BJ (cell line): ENCODE data around the gene PLEKHO2. TPM values are rescaled to one million over a fixed set of nuclear protein-coding genes. Genes with fewer than 3 reads are reported as not detected.

Experiments
- CTCF ChIA-PET: fragments of 350-600 bp; formaldehyde crosslinking; extraction: SDS; loops from one replicate; lab custom pipeline; 2021; ENCODE audit warnings: antibody characterized with exemption, inconsistent platforms; lab: Yijun Ruan, JAX
- POLR2A ChIA-PET: fragments of 300-600 bp; sonication (Branson Sonifier 250); formaldehyde crosslinking; extraction: SDS; loops from one replicate; lab custom pipeline; 2021; ENCODE audit warnings: antibody characterized with exemption; lab: Charles Lee
- DNase-seq: peaks from one replicate; pipeline ENCODE4 v3.0.0-alpha.2; 2011; ENCODE audit warnings: low read depth
- H3K27me3 ChIP-seq: 2 replicates; pipeline ENCODE4 v1.6.0; 2011; ENCODE audit warnings: low read length; ENCODE audit not compliant: control insufficient read depth, insufficient read depth
- H3K36me3 ChIP-seq: 2 replicates; pipeline ENCODE4 v1.5.1; 2011; ENCODE audit warnings: low read length; ENCODE audit not compliant: control insufficient read depth, insufficient read depth
- H3K4me3 ChIP-seq: 2 replicates; pipeline ENCODE4 v1.5.1; 2011; ENCODE audit warnings: low read depth, mild to moderate bottlenecking, control low read depth, low read length
- polyA plus RNA-seq: library from polyadenylated mRNA; depleted of rRNA; stranded (reverse); fragments of >200 nt; gene quantifications from 2 replicates; pipeline ENCODE4 v1.2.3, GENCODE V29; 2011; rRNA removed
- TF ChIP-seq, protein P1 (sequence below): IDR thresholded peaks from 2 replicates; pipeline ENCODE4 v1.5.1; 2011; ENCODE audit warnings: low read depth, mild to moderate bottlenecking, control low read depth, inconsistent platforms, low read length, moderate library complexity; ENCODE audit not compliant: insufficient read depth

Gene PLEKHO2
- polyA plus RNA-seq, 1 experiment = 33.6 TPM

DNA sequence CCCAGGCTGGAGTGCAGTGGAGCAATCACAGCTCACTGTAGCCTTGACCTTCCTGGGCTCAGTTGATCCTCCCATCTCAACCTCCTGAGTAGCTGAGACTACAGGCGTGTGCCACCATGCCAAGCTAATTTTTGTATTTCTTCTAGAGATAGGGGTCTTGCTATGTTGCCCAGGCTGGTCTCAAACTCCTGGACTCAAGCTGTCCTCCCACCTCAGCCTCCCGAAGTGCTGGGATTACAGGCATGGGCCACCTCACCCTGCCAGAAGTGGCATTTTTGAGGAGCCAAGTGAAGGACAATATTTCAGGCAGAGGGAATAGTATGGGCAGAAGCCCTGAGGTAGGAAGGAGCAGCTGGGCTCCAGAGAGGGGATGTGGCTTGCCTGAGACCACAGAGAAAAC lies 74.7 kb downstream of the PLEKHO2 start:
- Histone ChIP-seq H3K4me3 (no peak overlapping the region), H3K27me3 (no peaks in the 10 kb centered on the region), H3K36me3 (no peaks in the 10 kb centered on the region; the same call in 1 of the 2 replicates)
- ChIA-PET CTCF (interaction anchor here (0.5 to 1.9 kb wide), 2 partner anchors 11 to 68 kb away, joined by 5 to 9 read pairs; no protein-coding TSS in a partner anchor), POLR2A (no interaction called here)
- TF ChIP-seq, protein P1, sequence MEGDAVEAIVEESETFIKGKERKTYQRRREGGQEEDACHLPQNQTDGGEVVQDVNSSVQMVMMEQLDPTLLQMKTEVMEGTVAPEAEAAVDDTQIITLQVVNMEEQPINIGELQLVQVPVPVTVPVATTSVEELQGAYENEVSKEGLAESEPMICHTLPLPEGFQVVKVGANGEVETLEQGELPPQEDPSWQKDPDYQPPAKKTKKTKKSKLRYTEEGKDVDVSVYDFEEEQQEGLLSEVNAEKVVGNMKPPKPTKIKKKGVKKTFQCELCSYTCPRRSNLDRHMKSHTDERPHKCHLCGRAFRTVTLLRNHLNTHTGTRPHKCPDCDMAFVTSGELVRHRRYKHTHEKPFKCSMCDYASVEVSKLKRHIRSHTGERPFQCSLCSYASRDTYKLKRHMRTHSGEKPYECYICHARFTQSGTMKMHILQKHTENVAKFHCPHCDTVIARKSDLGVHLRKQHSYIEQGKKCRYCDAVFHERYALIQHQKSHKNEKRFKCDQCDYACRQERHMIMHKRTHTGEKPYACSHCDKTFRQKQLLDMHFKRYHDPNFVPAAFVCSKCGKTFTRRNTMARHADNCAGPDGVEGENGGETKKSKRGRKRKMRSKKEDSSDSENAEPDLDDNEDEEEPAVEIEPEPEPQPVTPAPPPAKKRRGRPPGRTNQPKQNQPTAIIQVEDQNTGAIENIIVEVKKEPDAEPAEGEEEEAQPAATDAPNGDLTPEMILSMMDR = no peak
- no peak for DNase-seq

DNA sequence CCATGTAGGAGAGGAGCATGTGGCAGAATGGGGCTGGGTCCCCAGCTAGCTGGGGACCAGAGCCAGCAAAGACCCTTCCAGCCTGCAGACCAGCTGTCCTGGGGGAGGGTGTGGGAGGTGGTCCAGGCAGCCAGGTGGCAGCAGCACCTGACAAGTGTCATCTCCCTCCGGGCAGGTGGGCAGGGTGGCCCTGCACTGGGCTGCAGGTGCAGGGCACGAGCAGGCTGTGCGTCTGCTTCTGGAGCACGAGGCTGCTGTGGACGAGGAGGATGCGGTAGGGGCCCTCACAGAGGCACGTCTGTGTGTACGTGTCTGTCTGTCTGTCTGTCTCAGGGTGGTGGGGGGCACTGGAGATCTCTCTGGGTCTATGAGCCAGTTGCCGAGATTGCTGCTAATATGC lies 75.5 kb downstream of the PLEKHO2 start:
- ChIA-PET POLR2A (no interaction called here), CTCF (interaction anchor here (1.9 kb wide), 1 partner anchor 12 kb away, joined by 9 read pairs; no protein-coding TSS in a partner anchor)
- Histone ChIP-seq H3K27me3 (no peaks in the 10 kb centered on the region), H3K4me3 (no peak overlapping the region), H3K36me3 (no peaks in the 10 kb centered on the region; the same call in 1 of the 2 replicates)
- no peak for DNase-seq
- TF ChIP-seq, protein P1 = no peak

Other genes with a start within 250 kb of the PLEKHO2 start
- gene RBPMS2, start 66.3 kb upstream of the PLEKHO2 start, polyA plus RNA-seq = 0.45 and 0.67 TPM in 2 replicates
- gene PIF1, start 16.3 kb upstream of the PLEKHO2 start, polyA plus RNA-seq = 7.5 and 10.8 TPM in 2 replicates
- 2.9 and 4.9 TPM in 2 replicates for gene ANKDD1A, start 70.0 kb downstream of the PLEKHO2 start, polyA plus RNA-seq
- gene SPG21, start 148.0 kb downstream of the PLEKHO2 start, polyA plus RNA-seq = 54.7 and 59.9 TPM in 2 replicates
- gene MTFMT, start 187.7 kb downstream of the PLEKHO2 start, polyA plus RNA-seq = 6.4 and 9.6 TPM in 2 replicates
- not detected in 2 replicates for gene SLC51B, start 203.5 kb downstream of the PLEKHO2 start, polyA plus RNA-seq
- gene RASL12, start 226.1 kb downstream of the PLEKHO2 start, polyA plus RNA-seq = 0.12 and 0.16 TPM in 2 replicates
- gene KBTBD13, start 234.8 kb downstream of the PLEKHO2 start, polyA plus RNA-seq = not detected in 2 replicates